Stimulated activated CD8-positive, alpha-beta memory T cell treated with anti-CD3 and anti-CD28 coated beads, Interleukin-7, amount 100 ng/mL, for 1 hour (primary cell): ENCODE measurements around the gene RASGRP3.
"Not testable (repeated sequence)": the region's sequence is repeated elsewhere in the genome, so short reads cannot be mapped to it uniquely, and the experiment has no call there.

ENCODE experiments used
- DNase-seq, 2 donors: peaks; one replicate each; pipeline ENCODE4 v3.0.0-alpha.2; 2020; ENCODE audit warnings: low read depth in 2 of 2

The RASGRP3 gene

DNA sequence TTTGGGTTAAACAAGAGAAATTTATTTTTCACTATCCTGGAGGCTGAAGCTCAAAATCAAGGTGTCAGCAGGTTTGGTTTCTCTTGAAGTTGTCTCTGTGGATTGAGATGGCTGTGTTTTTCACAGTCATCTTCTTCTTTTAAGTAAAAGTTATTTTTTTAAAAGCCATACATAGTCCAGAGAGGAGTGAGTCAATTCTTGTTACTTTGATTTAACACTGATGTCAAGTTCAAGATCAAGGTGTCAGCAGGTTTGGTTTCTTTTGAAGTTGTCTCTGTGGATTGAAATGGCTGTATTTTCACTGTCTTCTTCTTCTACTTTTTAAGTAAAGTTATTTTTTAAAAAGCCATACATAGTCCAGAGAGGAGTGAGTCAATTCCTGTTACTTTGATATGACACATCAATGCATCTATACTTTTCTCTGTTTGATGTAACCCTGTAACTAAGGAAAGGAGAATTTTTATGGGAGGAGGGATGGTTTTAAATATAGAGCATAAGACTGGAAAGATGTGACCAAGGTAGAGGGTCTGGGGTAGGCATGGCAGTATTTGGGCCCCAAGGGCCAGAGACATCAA lies 22.5 kb upstream of the RASGRP3 start:
- DNase-seq = no peak

DNA sequence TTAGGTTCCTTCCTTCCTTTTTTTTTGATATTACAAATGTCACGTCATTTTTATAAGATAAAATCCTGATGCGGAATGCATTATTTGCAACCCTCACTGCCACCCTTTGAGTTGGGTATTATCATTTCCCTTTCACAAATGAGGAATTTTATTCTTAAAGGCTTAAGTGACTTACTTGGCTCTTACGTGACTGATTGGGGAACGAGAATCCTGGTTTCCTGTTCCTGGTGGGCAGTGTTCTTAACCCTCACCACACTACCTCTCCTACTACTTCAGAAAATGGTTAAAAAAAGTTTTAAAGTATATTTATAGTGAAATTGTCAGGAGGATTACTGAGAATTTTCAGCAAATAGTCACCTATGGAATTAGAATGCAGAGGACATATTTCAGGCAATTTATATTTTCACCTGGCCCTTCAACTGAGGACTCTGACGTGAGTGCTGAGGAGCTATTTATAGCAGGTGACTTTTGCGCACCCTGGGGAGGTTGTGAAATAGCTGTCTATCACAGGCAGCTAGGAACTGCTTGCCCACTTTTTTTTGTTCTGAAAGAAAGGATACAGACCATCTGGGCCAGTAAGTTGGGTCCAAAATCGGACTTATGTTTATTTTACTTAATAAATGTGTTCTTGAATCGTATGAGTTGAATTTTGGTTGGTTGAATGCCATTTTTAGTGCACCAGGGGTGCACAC lies 18.7 kb upstream of the RASGRP3 start:
- DNase-seq = no peak

DNA sequence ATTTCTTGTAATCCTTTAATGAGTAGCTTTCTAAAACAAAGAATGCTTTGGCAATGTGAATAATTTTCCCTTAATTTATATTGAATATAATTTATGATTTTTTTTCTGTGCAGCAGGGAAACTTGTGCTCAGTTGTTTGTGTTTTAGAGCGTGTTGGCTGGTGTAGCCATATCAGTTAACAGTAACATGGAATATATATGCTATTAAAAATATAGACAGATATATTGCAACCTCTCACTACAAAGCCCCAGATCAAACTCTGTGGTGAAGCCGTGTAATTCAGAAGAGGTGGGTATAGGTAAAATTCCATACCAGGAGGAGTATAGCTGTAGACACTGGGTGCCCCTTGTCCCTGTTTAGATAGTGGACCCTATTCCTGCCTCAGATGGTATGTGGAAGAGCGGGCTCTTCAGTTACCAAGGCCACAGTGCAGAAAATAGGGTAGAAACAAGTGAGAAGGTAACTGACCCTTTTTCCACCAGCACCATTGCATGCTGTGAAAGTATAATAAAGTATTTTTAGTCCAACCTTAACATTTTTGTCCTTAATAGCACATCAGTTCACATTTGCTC lies 18.1 kb upstream of the RASGRP3 start:
- no peak for DNase-seq

DNA sequence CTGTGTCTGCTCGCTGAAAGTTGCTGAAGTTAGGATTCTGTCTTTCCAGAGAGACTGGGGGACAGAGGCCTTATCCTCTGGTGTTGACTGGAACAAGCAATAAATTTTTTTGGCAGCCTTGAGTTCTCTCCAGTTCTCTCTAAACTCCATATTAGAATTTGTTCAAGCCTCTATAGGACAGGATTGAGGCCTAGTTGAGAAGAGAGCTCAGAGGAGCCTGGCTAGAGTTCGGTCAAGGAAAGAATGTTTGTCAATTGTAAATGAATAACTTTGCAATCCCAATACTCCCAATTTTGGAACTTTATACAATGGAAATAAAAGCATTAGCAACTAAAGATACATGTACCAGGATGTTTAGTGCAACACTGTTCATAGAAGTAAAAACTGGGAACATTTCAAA lies 16.7 kb upstream of the RASGRP3 start:
- no peak for DNase-seq

DNA sequence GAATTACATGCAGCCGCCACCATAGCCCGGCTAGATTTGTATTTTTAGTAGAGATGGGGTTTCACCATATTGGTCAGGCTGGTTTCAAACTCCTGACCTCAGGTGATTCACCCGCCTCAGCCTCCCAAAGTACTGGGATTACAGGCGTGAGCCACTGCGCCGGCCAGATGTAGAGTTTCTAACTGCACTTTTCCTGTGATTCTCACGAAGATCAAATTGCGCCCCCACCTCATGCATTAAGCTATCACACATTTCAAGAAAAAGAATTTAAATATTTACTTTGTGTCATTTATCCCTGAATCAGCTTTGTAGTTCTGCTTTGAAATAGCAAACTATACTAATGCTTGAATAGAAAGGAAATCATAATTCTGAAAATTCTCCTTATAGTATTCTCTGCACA lies 13.9 kb upstream of the RASGRP3 start:
- not testable (repeated sequence) for DNase-seq

DNA sequence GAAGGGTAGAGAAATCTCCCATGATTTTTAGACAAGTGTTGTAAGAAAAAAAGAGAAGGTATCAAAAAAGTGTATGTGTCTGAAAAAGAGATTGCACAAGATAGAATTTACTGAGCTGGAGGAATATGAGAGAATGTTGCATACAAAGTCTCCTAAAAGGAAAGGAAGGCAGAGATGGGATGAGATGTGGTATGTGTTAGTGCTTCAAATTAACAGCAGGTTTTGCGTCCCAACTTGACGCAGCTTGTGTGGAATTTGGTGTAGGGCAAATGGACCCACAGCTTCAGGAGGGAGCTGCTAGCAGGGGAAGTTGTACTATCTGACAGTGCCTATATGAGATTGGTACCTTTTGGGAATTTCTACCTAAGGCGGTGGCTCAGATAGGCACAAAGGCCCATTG lies 9.0 kb upstream of the RASGRP3 start:
- no peak for DNase-seq

DNA sequence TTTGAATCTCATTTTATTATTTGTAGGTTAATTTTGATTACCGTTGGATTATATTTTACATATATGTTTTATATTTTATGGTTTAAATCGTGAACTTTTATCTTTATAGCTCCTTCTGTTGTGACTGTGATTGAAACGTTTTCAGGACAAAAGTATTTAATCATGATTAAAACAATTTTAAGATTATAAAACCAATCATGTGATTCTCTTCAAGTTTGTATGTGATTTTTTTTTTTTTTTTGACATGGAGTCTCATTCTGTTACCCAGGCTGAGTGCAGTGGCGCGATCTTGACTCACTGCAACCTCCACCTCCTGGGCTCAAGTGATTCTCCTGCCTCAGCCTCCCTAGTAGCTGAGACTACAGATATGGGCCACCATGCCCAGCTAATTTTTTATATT lies 7.2 kb upstream of the RASGRP3 start:
- DNase-seq = no peak

DNA sequence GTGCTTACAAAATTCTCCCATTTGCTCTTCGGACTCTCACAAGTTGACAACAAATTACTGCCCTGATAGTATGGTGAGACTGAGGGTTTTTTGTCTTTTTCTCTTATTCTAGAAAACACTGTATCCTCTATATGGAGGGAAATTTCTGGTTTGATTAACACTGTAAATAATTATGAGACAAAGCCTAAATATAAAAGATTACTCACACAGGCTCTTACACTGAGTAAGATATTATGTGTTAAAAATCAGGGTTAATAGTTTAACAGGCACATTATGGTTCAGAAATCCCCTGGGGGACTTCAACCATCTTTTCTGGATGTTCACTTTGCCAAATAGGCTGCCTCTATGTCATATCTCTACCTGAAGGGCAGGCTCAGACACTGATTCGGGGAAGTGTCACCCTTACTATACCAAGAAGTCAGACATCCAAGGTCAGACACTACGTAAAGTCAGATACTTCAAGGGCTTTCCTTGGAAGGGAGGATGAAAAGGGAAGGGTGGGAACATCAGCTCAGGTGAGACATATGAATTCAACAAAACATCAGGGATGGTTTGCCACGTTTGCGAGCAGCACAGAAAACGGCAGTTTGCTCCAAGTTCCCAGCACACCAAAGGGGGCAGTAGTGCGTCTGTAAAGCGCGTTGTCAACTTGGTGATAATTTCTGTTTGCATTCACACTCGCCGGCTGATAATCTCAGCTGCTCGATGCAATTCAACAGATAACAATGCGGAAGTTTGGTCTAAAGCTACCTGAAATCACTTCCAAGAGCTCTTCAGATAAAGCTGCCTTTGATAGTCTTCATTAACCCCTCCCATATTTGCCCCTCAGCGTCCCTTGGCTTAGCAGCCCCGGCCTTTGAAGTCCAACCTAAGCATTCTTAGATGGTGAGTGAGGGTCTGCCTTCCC lies 972 bp upstream of the RASGRP3 start:
- peak; percentile 54 to 64 for DNase-seq

DNA sequence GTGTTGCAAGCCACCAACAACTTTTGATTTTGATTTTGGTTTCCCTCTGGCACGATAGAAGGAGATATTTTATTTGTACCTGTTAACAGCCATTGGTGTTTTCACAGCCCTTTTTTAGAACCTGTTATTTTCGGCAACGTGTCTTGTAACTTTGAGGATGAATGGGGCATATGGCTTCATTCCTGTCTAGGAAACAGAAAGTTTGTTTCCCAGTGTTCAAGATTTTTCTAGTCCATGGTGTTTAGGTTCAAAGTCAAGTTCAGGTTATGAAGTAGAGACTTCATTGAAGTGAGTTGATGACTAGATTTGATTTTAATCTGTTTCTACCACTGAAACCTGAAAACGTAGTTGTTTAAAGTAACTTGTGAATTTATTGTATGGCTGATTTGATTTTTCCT lies 343 bp downstream of the RASGRP3 start:
- DNase-seq = no peak

DNA sequence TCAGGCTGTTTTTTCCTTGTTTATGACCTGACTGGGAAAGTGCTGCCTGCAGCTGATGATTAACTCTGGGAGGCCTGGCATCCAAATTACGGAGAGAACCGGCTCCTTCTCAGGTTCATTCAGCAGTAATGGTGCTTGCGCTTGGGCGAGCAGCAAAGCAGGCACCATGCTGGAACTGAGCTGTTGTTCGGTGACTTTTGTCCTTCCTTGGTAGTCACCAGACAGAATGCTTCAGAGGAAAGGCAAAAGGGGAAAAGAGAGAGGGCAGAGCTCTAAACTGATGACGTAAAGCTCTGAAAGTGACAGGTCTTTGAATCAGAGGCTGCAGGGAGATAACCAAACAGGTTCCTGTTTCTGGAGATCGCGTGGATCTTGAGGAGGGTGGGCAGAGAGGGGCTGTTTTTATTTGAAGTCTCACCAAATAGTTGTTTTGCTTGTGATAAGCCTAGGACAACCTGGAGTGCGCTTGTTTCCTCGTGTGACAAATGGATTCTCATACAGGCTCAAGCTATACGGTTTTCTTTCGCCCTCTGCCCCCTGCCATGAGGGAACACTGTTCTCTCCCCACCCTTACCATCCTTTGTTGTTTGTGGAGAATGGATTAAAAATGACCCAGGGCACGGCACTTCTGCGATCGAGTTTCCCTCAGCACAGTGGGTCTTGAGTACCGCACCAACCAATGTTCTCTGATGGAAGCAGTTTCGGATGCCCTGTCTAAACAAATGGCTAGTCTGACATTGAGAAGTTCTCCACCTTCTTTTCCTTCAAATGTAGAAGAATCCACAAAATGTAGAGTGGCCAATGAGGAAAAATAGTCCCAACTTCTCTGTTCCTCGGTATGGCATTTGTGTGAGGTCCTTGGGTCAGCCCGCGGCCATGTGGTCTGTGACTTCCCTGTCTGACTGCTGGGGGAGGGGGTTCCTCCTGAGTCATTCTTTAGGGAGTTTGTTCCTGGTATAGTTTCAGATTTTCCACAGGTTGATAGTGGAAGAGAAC lies 1.3 kb downstream of the RASGRP3 start:
- no peak for DNase-seq

DNA sequence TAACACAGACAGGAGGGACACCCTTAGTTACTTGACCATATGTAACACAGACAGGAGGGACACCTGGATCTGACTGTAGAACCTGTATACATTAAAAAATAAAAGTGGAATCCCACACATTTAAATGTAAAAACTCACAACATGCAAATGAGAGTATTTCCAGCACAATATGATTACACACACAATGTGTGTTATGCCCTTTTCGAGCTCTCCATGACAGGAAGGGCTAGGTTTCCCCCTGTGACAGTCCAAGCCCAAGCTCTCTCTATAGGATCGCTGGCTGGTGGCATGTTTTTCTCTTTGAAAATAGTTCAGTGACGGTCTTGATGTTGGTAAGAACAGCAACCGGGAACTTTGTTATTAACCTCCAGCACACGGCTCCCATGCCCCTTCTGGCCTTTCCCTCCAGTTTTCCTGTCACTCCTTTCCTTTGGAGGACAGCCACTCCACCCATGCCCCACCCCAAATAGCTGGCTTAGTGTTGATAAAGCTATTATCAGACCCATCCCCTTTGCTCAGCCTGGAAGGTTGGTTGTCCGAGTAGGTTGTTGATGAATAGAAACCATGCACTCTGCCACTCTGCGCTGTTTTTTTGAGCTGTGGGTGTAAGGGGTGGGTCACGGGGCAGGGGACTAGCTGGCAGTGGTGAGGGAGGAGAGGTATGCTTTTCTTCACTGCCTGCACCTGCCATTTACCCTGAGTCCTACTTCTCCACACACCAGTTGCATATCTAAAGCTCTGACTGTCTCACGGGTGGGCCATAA lies 2.7 kb downstream of the RASGRP3 start:
- no peak for DNase-seq

DNA sequence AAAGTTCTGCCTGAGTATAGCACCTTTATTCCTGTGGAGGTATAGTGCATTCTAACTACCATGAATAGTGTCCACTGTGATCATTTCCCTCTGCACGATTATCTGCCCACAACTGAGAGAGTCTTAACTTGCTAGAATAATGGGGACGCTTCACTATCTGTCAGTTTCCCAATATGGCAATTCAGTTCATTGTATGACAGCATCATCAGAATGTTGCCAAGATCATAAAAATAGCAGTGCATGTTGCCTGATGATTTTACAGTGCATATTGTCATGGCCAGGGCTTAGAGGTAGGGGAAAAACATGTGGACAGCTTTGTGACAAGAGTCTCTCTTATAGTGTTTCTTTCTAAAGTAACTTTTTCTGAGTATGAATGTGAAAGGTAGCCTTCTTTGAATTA lies 6.1 kb downstream of the RASGRP3 start:
- no peak for DNase-seq

DNA sequence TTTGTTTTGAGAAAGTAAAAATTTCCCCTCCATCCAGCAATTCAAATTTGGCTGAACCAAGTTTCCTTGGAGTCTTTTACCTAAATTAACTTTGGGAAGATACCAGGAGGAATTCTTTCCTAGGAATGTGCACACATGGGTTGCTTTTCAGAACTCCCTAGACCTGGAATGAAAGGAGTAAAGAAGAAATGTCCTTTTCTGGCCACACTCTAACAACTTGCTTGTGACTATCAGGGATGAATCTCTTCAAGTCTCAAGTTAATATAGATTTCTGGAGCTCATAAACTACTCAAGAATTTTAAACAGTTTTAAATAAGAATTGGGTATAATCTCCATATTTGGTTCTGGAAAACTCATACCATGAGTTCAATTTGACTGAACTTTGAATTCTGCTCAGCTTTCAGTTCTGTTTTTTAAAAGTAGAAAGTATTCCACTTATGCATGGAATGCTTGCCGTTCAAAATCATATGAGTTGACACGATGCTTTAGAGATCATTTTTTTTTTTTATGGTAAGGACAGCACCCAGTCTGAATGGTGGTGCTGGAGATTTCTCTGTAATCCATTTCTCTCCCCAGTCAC lies 7.7 kb downstream of the RASGRP3 start:
- DNase-seq = no peak

DNA sequence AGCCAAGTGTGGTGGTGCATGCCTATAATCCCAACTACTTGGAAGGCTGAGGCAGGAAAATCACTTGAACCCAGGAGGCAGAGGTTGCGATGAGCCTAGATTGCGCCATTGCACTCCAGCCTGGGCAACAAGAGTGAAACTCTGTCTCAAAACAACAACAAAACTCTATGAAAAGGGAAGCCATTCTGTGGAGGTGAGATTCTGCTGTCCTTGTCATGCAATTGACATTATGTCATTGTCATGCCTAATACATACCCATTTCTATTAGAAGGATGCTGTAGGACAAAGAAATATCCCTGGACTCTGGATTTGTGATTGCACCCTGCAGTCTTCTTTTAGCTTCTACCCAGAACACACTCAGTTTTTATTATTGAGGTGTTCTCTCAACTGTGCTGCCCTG lies 8.6 kb downstream of the RASGRP3 start:
- no peak for DNase-seq

DNA sequence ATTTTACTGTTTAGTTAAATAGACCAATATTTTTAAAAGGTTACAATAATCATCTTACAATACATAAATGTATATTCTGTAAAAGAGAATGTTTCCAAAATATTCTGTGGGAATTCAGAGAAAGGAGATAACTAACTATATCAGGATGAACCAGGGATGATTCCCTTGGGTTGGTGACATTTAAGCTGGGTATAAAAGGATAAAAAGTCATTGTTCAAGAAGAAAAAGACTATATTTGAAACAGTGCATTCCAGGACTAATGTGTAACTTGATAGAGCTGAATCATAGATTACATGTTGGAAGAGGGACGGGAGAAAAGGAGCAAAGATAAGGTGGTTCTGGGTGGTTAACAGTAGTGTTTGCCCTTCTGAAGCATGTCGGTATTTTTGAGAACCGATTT lies 10.1 kb downstream of the RASGRP3 start:
- no peak for DNase-seq

DNA sequence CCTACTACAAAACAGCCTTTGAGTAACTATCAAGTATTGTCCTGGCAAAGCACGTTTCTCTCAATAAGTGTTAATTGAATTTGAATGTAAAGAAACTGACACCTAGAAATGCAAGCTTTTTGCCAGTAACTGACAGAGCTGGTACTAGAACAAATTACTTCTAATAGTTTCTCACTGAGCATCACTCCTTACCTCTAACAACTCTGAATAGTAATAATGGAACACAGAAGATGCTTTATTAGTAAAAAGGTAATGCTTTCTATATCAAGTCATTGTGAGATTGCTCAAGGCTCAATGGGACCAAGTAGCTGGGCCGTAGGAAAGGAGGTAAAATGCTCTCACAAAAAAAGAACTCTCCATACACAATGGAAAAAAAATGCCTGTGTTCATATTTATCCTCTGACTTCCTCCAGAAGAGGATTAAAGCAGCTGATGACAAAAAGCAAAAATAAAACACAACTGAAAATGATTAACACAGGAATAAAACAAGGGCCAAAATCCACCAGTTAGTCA lies 11.8 kb downstream of the RASGRP3 start:
- no peak for DNase-seq

DNA sequence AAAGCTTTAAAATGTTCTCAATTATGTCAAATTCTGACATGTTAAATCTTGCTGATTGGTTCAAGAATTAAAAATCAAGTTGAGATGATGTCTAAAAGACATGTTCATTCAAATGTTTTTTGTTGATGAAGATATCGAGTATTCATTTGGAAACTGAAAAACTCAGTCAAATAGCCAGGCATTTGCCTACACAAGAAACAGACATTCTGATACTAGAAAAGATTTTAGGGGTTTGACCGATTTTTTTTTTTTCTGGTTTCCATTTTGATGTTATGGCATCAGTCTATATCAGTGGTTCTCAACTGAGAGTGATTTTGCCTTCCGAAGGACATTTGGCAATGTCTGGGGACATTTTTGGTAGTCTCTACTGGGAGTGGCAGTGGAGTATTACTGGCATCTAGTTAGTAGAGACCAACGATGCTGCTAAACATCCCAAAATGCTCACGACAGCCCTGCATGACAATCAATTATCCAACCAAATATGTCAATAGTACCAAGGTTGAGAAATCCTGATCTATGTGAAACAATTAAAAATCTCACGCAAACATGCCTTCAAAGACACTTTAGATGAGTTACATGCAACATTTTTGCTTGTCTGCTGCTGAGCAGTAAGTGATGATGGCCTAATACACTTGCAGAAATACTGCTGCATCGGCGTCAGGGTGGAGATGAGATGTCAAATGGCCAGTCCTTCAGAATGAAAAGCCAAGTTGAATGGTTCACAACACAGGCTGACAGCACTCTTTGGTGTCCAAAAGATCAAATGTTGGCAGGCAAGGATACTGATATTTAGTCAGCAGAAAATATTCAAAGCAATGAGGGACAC lies 12.5 kb downstream of the RASGRP3 start:
- no peak for DNase-seq

DNA sequence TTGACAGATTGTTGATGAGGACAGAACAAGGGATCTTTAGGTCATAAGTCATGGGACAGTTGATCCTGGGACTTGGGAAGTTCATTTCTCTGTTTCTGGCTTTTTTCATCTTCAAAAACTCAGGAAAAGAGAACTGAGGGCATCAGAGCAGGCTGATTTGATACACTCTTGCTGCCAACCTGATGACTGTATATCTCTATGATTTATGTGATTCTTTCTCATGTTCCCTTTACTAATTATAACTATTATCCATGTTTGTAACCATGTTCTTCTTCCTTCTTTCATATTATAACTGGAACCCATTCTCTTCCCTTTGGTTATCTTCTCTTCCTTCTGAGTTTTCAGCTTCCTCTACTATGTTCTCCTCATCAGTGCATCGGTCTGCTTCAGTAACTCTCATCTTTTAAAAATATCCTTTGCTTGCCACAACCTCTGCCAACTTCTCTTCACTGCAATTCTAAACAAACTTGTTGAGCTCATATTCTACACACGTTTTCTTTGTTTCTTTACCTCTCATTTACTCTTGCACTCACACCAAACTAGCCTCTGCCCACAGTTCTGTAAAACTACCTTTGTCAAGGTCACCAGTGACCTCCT lies 13.5 kb downstream of the RASGRP3 start:
- no peak for DNase-seq
